Superior temporal gyrus (tissue), 1 donor: ENCODE results near the gene FYB1.
"Not testable (repeated sequence)": the region's sequence is repeated elsewhere in the genome, so short reads cannot be mapped to it uniquely, and the experiment has no call there.

ENCODE experiments used
- DNase-seq: peaks from one replicate; pipeline ENCODE4 v3.0.0-alpha.2; 2016; ENCODE audit errors: extremely low spot score

The FYB1 gene, protein sequence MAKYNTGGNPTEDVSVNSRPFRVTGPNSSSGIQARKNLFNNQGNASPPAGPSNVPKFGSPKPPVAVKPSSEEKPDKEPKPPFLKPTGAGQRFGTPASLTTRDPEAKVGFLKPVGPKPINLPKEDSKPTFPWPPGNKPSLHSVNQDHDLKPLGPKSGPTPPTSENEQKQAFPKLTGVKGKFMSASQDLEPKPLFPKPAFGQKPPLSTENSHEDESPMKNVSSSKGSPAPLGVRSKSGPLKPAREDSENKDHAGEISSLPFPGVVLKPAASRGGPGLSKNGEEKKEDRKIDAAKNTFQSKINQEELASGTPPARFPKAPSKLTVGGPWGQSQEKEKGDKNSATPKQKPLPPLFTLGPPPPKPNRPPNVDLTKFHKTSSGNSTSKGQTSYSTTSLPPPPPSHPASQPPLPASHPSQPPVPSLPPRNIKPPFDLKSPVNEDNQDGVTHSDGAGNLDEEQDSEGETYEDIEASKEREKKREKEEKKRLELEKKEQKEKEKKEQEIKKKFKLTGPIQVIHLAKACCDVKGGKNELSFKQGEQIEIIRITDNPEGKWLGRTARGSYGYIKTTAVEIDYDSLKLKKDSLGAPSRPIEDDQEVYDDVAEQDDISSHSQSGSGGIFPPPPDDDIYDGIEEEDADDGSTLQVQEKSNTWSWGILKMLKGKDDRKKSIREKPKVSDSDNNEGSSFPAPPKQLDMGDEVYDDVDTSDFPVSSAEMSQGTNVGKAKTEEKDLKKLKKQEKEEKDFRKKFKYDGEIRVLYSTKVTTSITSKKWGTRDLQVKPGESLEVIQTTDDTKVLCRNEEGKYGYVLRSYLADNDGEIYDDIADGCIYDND

DNA sequence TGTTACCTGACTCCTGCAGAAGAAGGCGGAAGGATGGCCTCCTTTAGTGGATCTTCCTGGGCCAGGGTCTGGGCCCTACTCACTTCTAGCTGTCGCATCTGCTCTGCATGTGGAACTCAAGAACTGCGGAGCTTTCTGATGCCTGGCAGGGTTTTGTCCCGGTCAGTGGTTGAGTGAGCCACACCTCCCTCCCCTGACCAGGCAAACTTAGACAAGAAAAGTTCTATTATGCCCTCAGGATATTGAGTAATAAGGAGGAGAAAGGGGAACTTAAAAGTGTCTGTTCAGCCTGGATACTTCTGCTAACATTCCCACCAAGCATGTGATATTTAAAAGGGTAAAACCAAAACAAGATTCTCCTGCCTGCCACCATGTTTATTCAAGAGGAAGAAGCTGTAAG, at the start of gene FYB1:
Gene FYB1, minus strand, starts transcription at position 127 of the 400 bp plus-strand sequence. CDS start 16,603 bp downstream, outside the sequence.
- DNase-seq: peak; percentile 28

DNA sequence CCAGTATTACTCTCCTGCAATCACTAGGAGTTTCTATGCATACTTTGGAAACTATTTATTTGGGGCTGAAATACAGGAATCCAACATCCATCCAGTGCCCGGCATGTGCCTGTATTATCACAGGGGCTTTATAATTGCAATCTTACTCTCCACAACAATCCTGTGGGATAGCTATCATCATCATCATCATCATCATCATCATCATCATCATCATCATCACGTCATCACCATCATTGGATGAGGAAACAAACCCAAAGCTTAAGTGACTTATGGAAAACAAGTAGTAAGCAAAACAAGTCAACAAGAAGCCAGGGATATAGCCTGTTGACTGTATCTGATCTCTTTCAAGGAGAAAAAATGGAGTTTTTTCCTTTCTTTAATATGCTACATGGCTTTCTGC, 47.8 kb upstream of the FYB1 start:
- no peak for DNase-seq

DNA sequence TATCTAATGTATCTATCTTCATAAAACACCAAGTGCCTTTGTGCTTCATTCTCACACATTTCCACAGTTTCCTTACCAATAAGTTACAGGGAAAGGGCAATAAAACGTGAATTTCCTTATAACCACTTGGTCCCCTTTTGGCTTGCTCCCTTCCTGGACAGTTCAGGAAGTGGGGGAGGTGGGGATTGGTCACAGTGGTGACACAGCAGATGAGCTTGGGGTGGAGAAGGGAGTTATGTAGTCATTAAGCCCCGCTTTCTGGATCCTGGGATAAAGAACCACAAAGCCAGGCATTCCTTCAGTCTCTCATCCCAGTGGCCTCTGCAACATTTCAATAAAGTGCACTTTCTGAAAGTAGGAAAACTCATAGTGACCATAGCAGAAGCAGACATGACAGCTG, 47.1 kb upstream of the FYB1 start:
- no peak for DNase-seq

DNA sequence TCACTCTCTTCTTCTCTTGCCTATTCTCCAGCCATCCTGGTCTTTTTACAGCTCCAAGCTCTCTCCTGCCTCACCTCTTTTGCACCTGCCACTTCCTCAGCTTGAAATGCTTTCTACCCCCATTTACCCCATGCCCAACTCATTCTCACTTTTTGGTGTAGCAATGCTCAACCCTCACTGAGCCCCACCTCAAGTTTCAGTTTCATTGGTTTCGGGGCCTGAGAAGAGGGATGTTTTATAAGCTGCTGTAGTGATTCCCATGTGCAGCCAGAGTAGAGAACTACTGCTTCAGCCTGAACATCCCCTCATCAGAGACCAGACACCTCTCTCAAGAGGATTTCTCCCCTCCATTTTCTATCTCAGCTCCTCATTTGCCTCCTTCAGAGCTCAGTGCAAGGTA, 45.2 kb upstream of the FYB1 start:
- DNase-seq: no peak

DNA sequence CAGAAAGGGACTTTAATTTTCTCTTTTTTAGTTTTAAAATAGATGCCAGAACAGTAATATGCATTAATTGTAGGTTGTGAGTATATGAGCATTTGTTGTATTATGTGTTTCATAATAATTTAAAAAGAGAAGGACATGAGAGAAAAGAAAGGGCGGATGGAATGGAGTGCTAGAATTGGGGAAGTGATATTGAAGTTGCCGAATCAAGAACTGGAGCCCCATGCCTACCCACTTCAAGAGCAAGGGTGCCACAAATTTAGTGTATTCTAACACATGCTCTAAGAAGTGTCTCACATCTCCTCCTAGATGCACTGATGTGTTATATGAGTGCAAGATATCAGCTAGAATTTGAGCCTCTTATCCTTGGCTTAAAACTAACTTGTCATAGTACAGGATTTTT, 43.6 kb upstream of the FYB1 start:
- DNase-seq: no peak

DNA sequence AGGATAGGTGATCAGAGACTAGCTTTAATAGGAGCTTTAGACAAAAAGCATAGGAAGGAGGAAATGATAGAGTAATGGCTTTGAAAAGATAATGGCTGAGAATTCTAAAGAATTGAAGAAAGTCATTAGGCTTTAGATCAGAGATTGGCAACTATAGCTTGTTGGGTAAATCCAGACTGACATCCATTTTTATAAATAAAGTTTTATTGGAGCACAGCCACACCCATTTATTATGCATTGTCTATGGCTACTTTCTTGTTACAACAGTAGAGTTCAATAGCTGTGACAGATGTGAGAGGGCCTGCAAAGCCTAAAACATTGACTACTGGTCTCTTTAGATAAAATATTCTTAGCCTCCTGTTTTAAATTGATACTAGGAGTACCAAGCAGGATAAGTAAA, 40.7 kb upstream of the FYB1 start:
- DNase-seq: no peak

DNA sequence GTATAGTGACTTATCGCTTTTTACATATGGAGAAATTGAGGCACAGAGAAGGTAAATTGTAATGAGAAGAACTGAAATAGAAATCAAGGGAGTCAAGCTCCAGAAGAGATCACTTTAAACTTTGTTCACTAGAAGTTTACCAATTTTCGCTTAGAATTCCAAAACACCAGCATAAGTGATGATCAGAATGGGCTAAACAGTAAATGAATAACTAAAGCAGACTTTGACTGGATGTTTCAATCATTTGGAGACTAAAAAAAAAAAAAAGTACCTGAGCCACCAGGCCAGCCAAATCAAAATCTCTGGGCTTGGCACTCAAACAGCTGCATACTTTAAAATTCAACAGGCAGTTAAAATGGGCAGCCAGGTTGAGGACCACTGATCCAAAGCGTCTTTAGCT, 38.2 kb upstream of the FYB1 start:
- no peak for DNase-seq

DNA sequence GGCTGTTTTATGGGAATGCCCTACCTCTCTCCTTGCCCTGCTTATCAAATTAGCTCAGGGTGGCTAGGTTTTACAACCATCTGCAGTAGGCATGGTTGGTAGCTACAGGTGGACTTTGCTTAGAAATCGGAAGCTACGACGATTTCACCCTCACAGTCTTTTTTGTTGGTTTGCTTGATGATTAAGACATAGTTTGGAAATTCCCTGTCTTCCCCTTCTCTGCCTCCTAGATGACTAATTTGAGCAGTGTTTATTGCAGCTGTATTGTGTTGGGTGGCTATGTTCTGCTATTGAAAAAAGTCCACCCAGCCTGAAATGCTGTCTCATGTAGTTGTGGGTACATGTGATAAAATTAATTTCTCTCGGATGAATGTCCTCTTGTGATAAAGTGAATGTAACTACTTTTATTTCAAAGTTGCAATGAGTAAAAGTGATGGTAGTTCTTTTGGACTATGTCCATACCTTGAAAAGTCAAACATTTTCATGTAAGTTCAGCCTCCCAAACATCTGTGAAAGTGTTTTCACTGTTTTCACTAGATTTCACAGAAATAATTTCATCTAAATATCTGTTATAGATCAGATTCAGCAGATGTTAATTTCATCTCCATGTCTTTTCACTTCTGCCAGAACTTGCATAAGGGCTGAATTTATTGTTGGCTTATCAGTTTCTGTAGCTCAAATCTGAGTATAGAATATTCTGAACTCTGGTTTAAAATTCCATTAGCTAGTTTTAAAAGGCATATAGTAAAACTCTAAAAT, 37.3 kb upstream of the FYB1 start:
- DNase-seq: no peak

DNA sequence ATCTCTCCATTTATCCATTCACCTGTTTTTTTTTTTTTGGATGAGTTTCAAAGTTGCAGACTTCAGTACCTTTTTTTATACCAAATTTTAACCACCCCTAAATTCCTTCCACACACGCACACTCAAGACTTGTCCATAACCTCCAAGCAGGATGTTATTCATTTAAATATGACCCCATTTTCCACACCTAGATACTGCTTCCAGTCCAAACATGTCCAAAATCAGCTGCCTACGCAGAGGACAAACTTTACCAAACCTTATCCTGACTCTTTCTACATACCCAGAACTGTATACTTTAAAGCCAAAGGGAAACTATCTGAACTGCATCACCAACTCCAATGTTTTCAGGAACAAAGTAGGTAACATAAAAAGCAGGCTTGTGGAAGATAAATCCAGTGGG, 36.0 kb upstream of the FYB1 start:
- no peak for DNase-seq

DNA sequence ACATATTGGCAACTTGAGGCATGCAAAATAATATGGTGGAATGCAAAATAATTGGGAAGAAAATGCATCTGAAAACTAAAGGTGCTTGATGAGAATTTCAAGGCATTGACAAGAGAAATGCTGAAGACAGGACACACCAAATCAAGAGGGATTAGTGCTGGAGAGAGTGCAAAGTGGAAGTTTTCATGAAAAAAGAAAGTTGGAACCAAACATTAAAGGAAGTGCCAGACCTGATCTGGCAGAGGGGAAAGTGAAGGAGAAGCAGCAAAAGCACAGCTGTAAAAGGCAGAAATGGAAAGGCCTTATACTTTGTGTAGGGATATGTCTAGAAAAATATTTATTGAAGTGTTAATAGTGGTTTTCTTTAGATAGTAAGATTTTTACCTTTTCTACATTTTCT, 35.3 kb upstream of the FYB1 start:
- DNase-seq: no peak

DNA sequence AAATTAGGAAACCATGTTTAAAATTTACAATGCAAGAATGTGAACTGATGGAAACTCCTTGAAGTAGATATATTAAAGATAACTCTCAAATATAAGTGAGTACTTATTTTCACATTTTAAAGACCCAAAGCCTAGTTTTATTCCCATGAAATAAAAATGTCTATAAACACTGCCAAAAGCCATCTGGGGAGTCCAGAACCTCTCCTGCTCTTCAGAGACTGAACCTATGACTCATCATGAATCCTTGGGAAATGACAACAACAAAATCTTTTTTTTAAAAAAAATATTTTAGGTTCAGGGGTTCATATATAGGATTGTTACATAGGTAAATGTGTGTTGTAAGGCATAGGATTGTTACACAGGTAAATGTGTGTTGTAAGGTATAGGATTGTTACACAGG, 33.8 kb upstream of the FYB1 start:
- DNase-seq: no peak

DNA sequence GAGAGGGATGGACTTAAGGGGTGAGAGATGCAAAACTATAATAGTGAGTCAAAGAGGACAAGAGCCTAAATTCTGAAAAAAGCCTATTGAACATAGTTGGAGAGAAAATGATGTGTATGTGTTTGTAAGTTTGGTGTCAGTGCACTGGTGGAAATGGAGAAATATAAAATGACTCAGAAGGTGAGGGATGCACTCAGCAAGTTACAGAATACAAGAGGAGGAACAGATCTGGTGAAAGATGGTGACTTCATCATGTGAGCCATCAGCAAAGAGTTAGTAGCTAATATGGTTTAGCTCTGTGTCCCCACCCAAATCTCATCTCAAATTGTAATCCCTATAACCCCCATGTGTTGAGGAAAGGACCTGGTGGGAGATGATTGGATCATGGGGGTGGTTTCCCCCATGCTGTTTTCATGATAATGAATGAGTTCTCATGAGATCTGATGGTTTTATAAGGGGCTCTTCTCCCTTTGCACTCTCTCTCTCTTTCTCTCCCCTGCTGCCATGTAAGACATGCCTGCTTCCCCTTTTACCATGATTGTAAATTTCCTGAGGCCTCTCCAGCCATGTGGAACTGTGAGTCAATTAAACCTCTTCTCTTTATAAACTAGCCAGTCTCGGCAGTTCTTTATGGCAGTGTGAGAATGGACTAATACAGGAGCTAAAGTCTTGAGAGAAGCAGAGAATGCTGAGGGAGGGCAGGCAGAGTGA, 30.4 kb upstream of the FYB1 start:
- DNase-seq: no peak

DNA sequence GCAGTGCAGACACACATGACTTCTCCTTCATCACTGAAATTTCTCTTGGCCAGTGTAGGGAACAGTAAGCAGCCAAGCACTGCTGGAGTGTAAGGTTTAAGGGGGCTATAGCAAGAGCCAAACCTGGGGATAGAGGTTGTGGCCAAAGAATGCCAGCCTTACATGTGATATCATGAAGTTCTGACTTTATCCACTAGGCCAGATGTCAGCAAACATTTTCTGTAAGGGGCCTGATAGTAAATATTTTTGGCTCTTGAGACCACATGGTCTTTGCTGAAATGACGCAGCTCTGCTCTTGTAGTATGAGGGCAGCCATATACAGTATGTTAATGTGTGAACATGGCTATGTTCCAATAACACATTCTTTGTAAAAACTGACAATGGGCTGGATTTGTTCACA, 29.7 kb upstream of the FYB1 start:
- DNase-seq: no peak

DNA sequence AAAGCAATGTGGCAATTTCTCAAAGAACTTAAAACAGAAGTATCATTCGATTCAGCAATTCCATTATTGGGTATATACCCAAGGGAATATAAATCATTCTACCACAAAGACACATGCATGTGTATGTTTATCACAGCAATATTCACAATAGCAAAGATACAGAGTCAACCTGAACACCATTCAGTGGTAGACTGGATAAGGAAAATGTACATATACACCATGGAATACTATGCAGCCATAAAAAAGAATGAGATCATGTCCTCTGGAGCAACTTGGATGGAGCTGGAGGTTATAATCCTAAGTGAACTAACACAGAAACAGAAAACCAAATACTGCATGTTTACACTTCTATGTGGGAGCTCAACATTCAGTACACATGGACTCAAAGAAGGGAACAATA, 21.4 kb upstream of the FYB1 start:
- DNase-seq: no peak

DNA sequence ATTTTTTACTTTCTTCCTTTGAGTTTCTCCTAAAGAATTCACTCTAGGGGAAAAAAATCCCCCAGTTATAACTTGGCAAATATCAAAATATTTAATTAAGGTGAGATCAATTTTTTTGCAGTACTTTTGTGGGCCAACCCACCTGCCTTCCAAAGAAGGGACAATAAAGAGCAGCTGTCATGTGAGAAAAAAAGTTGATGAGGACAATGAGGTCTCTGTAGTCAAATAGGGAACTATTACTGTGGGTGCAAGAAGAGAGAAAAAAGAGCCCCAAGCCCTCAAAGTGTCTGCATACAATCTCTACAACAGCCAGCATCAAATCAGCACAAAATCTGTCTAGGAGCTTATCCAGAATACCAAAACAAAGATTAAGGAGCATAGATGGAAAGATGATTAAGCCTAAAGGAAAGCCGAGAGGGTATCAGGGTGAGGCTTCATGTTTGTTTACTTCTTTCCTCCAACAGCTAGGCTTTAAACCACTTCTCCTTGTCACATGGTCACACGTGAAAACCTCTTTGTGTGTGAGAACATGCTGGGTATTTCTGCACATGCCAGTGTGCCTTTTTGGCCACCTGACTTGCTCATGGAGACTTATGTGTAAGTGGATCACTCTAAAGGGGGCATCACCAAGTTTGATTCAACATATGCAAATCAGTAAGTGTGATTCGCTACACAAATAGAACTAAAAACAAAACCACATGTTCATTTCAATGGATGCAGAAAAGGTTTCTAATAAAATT, 19.2 kb upstream of the FYB1 start:
- DNase-seq: no peak

DNA sequence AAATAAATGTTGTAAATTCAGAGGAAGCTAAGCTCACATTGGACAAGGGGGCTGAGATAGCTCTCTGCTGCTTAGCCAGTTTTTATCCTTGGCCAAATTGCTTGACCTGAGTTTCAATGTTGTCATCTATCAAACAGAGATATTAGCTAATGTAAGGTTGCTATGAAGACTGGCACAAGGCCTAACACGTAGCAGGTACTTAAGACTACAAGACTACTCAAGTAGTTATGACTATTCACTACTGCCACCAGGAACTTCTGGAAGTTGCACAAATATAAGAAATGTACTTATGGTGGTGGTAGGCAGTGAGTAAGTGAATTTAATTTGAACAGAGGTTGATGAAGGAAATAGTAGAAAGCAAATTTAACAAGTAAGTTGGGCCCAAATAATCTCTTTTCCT, 17.4 kb upstream of the FYB1 start:
- no peak for DNase-seq

DNA sequence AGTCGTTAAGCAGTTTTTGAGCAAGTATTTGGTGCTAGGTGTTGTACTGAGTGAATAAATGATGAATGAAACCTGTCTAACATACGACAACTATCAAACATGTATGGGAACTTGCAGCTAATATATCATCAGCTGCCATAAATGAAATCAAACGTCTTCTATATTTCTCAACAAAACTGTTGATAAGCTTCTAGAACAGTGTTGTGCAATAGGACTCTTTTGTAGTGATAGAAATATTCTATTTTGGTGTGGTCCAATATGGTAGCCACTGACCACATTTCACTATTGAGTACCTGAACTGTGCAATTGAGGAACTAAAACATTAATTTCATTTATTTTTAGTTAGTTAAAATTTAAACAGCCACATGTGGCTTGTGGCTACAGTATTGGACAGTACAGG, 16.3 kb upstream of the FYB1 start:
- no peak for DNase-seq

DNA sequence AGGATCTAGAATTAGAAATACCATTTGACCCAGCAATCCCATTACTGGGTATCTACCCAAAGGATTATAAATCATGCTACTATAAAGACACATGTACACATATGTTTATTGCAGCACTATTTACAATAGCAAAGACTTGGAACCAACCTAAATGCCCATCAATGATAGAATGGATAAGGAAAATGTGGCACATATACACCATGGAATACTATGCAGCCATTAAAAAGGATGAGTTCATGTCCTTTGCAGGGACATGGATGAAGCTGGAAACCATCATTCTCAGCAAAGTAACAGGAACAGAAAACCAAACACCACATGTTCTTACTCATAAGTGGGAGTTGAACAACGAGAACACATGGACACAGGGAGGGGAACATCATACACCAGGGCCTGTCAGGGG, 15.1 kb upstream of the FYB1 start:
- not testable (repeated sequence) for DNase-seq

DNA sequence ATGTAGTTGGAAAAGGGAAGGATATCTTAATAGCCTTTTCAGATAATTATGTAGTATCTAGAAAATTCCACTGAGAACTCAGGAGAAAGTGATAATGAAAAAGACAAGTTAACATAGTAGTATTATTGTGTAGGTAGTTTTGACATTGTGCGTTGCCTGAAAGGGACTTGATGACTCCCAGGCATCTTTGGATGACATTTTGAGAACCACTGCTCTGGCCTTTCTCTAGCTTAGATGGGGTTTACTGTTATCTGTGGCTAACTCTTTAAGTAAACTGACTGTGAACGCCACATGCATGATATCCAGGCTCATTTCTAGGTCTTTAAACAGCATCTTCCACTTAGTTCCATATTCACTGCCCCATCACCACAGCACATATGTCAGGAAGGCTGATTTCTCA, 14.4 kb upstream of the FYB1 start:
- no peak for DNase-seq

DNA sequence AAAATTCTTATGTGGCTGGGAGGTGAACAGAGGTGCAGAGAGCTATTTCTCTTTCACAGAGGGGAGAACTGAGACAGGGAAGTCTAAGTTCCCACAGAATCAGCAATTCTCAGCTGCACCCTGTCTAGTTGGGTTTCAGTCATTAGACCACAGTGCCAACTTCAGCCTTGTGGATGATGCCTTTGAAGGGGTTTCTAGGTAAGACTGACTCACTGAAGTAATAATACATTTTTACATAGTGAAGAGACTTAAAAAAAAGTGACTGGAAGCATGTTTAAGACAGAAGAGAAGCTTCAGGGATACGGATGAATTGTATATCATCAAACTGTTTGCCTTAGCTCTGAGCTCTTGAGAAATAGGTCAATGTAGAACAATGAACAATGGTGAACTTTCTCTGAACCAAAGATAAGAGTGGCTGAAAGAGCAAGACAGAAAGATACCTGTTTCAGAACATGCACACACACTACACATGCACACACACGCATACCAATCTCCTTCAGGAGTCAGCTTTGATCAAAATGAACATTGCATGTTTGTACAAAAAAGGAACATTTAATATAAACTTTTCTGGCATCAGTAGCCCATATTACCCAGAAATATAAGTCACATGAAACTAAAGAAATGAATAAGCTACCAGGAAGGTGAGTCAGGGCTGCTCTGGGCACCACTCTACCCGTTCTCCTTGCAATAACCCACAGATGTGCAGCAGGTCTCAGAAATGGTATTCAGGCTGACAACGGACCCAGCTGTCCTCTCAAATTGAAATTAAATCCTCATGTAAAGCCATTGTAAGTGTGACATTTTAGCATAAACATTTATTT, 12.6 kb upstream of the FYB1 start:
- no peak for DNase-seq
